BLaER1 (cell line): ENCODE measurements around the gene VAX1.

Experiments
- H3K27ac ChIP-seq: shearing (Covaris generic); formaldehyde crosslinking; 2 replicates; pipeline ENCODE4 v1.8.1; 2022
- H3K27me3 ChIP-seq: shearing (Covaris generic); formaldehyde crosslinking; 2 replicates; pipeline ENCODE4 v1.8.1; 2022
- H3K36me3 ChIP-seq: shearing (Covaris generic); formaldehyde crosslinking; 2 replicates; pipeline ENCODE4 v1.8.1; 2022
- H3K4me1 ChIP-seq: shearing (Covaris generic); formaldehyde crosslinking; 2 replicates; pipeline ENCODE4 v1.8.1; 2022
- H3K4me2 ChIP-seq: shearing (Covaris generic); formaldehyde crosslinking; 2 replicates; pipeline ENCODE4 v1.8.1; 2022
- H3K4me3 ChIP-seq: shearing (Covaris generic); formaldehyde crosslinking; 2 replicates; pipeline ENCODE4 v1.8.1; 2022
- H3K9ac ChIP-seq: shearing (Covaris generic); formaldehyde crosslinking; 2 replicates; pipeline ENCODE4 v1.8.1; 2022
- H3K9me3 ChIP-seq: shearing (Covaris generic); formaldehyde crosslinking; 2 replicates; pipeline ENCODE4 v1.8.1; 2022
- H4K20me1 ChIP-seq: shearing (Covaris generic); formaldehyde crosslinking; 2 replicates; pipeline ENCODE4 v1.8.1; 2022
- Cebpa-rat ChIP-seq: shearing (Covaris generic); IDR thresholded peaks from 2 replicates; pipeline ENCODE4 v1.8.1; 2022

VAX1 gene

GRCh38 chr10:117163954-117164548, 26.0 kb upstream of the VAX1 start:
- peaks cover 100% of the 10 kb centered on the region for H3K27me3 ChIP-seq
- no peak for TF ChIP-seq Cebpa-rat

GRCh38 chr10:117163061-117163953, 25.2 kb upstream of the VAX1 start:
- Histone ChIP-seq H3K4me2 (no peak overlapping the region), H3K27me3 (peaks cover 100% of the 10 kb centered on the region), H4K20me1 (peaks cover 41% of the 10 kb centered on the region), H3K9ac (no peak overlapping the region), H3K36me3 (no peaks in the 10 kb centered on the region), H3K4me1 (0 out of 2 replicates have a peak, but pooled peaks cover 15% of the 10 kb centered on the region), H3K27ac (no peak overlapping the region), H3K9me3 (peaks cover 25% of the 10 kb centered on the region), H3K4me3 (no peak overlapping the region)
- no peak for TF ChIP-seq Cebpa-rat

More at GRCh38 chr10:117163954-117164548, 26.0 kb upstream of the VAX1 start:
- Histone ChIP-seq H3K4me2 (no peak overlapping the region), H3K36me3 (no peaks in the 10 kb centered on the region), H3K27ac (no peak overlapping the region), H3K4me1 (0 out of 2 replicates have a peak, but pooled peaks cover 15% of the 10 kb centered on the region), H3K9ac (no peak overlapping the region), H4K20me1 (peaks cover 41% of the 10 kb centered on the region), H3K9me3 (peaks cover 25% of the 10 kb centered on the region), H3K4me3 (no peak overlapping the region)

- H3K27ac ChIP-seq = no peak overlapping the region
- H4K20me1 ChIP-seq = peaks cover 38% of the 10 kb centered on the region
- no peak overlapping the region for H3K9ac ChIP-seq
- H3K4me1 ChIP-seq = 0 out of 2 replicates have a peak, but pooled peaks cover 15% of the 10 kb centered on the region
- no peak overlapping the region for H3K4me3 ChIP-seq
- H3K36me3 ChIP-seq = no peaks in the 10 kb centered on the region
- TF ChIP-seq Cebpa-rat = no peak
- H3K9me3 ChIP-seq = peaks cover 20% of the 10 kb centered on the region
- no peak overlapping the region for H3K4me2 ChIP-seq
- peaks cover 100% of the 10 kb centered on the region for H3K27me3 ChIP-seq
These were observed 24.3 kb upstream of the VAX1 start for GRCh38 chr10:117162093-117163060.

GRCh38 chr10:117161386-117162033, 23.4 kb upstream of the VAX1 start:
- Histone ChIP-seq H3K4me1 (0 out of 2 replicates have a peak, but pooled peaks cover 15% of the 10 kb centered on the region), H3K36me3 (no peaks in the 10 kb centered on the region), H4K20me1 (peaks cover 29% of the 10 kb centered on the region), H3K27me3 (peaks cover 91% of the 10 kb centered on the region), H3K4me2 (no peak overlapping the region), H3K27ac (no peak overlapping the region), H3K4me3 (no peak overlapping the region), H3K9ac (no peak overlapping the region), H3K9me3 (peaks cover 20% of the 10 kb centered on the region)
- no peak for TF ChIP-seq Cebpa-rat

- Histone ChIP-seq H4K20me1 (peaks cover 22% of the 10 kb centered on the region), H3K4me1 (0 out of 2 replicates have a peak, but pooled peaks cover 8% of the 10 kb centered on the region), H3K4me2 (no peak overlapping the region), H3K9me3 (peaks cover 20% of the 10 kb centered on the region), H3K36me3 (no peaks in the 10 kb centered on the region), H3K27ac (no peak overlapping the region), H3K9ac (no peak overlapping the region), H3K4me3 (no peak overlapping the region), H3K27me3 (peaks cover 82% of the 10 kb centered on the region)
- TF ChIP-seq Cebpa-rat = no peak
These were observed 22.5 kb upstream of the VAX1 start for GRCh38 chr10:117160567-117160966.

GRCh38 chr10:117159390-117159789, 21.3 kb upstream of the VAX1 start:
- no peaks in the 10 kb centered on the region for H3K36me3 ChIP-seq
- no peak overlapping the region for H3K4me2 ChIP-seq
- peaks cover 13% of the 10 kb centered on the region; the same call in 1 of the 2 replicates for H4K20me1 ChIP-seq
- no peak for TF ChIP-seq Cebpa-rat
- H3K4me3 ChIP-seq = no peak overlapping the region
- H3K9ac ChIP-seq = no peak overlapping the region
- H3K27ac ChIP-seq = no peak overlapping the region
- H3K9me3 ChIP-seq = peaks cover 20% of the 10 kb centered on the region
- peaks cover 70% of the 10 kb centered on the region for H3K27me3 ChIP-seq
- no peaks in the 10 kb centered on the region for H3K4me1 ChIP-seq

- Histone ChIP-seq H3K4me3 (no peak overlapping the region), H3K4me2 (no peak overlapping the region), H3K27me3 (peaks cover 59% of the 10 kb centered on the region), H3K9ac (no peak overlapping the region), H3K9me3 (peaks cover 14% of the 10 kb centered on the region), H4K20me1 (peaks cover 3% of the 10 kb centered on the region; the same call in 1 of the 2 replicates), H3K36me3 (no peaks in the 10 kb centered on the region), H3K27ac (no peak overlapping the region), H3K4me1 (no peaks in the 10 kb centered on the region)
- no peak for TF ChIP-seq Cebpa-rat
These were observed 20.2 kb upstream of the VAX1 start for GRCh38 chr10:117158297-117158696.

- Histone ChIP-seq H3K9me3 (no peaks in the 10 kb centered on the region; the same call in 1 of the 2 replicates), H3K27me3 (peaks cover 3% of the 10 kb centered on the region; the same call in 1 of the 2 replicates), H3K36me3 (no peaks in the 10 kb centered on the region), H3K4me2 (no peak overlapping the region), H3K4me3 (no peak overlapping the region), H3K4me1 (peaks cover 5% of the 10 kb centered on the region; the same call in 1 of the 2 replicates), H4K20me1 (no peaks in the 10 kb centered on the region), H3K9ac (no peak overlapping the region), H3K27ac (no peak overlapping the region)
- TF ChIP-seq Cebpa-rat = no peak
These were observed 14.6 kb upstream of the VAX1 start for GRCh38 chr10:117152668-117153067.

GRCh38 chr10:117148284-117148683, 10.2 kb upstream of the VAX1 start:
- Histone ChIP-seq H3K27me3 (no peaks in the 10 kb centered on the region), H3K27ac (no peak overlapping the region), H4K20me1 (no peaks in the 10 kb centered on the region), H3K9me3 (peaks cover 8% of the 10 kb centered on the region; the same call in 1 of the 2 replicates), H3K4me1 (peaks cover 5% of the 10 kb centered on the region; the same call in 1 of the 2 replicates), H3K36me3 (no peaks in the 10 kb centered on the region), H3K4me3 (no peak overlapping the region), H3K9ac (no peak overlapping the region), H3K4me2 (no peak overlapping the region)
- TF ChIP-seq Cebpa-rat = no peak
